Activated CD8-positive, alpha-beta memory T cell treated with anti-CD3 and anti-CD28 coated beads, Interleukin-2, amount 50 U/mL, for 1 hour (primary cell): Measurements from ENCODE around the gene F2RL2.
"Not testable (repeated sequence)": the region's sequence is repeated elsewhere in the genome, so short reads cannot be mapped to it uniquely, and the experiment has no call there.

Source experiments
- DNase-seq: peaks from one replicate; pipeline ENCODE4 v3.0.0-alpha.2; 2020; ENCODE audit errors: extremely low read depth

Gene F2RL2

GRCh38 chr5:76622076-76622475 lies 1.1 kb downstream of the F2RL2 start:
- DNase-seq: no peak

GRCh38 chr5:76620166-76620565 lies 3.0 kb downstream of the F2RL2 start:
- no peak for DNase-seq

- no peak for DNase-seq
These were observed 5.5 kb downstream of the F2RL2 start for GRCh38 chr5:76617675-76618074.

GRCh38 chr5:76617229-76617628 lies 6.0 kb downstream of the F2RL2 start:
- DNase-seq: no peak

- no peak for DNase-seq
These were observed 7.0 kb downstream of the F2RL2 start for GRCh38 chr5:76616206-76616605.

GRCh38 chr5:76615759-76616158 lies 7.4 kb downstream of the F2RL2 start:
- no peak for DNase-seq

GRCh38 chr5:76612942-76613341 lies 10.3 kb downstream of the F2RL2 start:
- DNase-seq: no peak

GRCh38 chr5:76610196-76610595 lies 13.0 kb downstream of the F2RL2 start:
- no peak for DNase-seq

GRCh38 chr5:76608833-76609232 lies 14.4 kb downstream of the F2RL2 start:
- no peak for DNase-seq

GRCh38 chr5:76607353-76607871 lies 15.8 kb downstream of the F2RL2 start:
- DNase-seq: no peak

- no peak for DNase-seq
These were observed 16.5 kb downstream of the F2RL2 start for GRCh38 chr5:76606701-76607100.

- no peak for DNase-seq
These were observed 18.4 kb downstream of the F2RL2 start for GRCh38 chr5:76604838-76605237.

- not testable (repeated sequence) for DNase-seq
These were observed 19.2 kb downstream of the F2RL2 start for GRCh38 chr5:76603991-76604390.

- DNase-seq: no peak
These were observed 21.0 kb downstream of the F2RL2 start for GRCh38 chr5:76602094-76602726.

- peak; percentile 10 for DNase-seq
These were observed 21.7 kb downstream of the F2RL2 start for GRCh38 chr5:76601470-76601869.

GRCh38 chr5:76600716-76601115 lies 22.5 kb downstream of the F2RL2 start:
- DNase-seq: no peak

- DNase-seq: no peak
These were observed 24.7 kb downstream of the F2RL2 start for GRCh38 chr5:76598531-76598930.

- no peak for DNase-seq
These were observed 27.3 kb downstream of the F2RL2 start for GRCh38 chr5:76595755-76596481.

GRCh38 chr5:76594107-76594506 lies 29.1 kb downstream of the F2RL2 start:
- DNase-seq: no peak

- no peak for DNase-seq
These were observed 30.5 kb downstream of the F2RL2 start for GRCh38 chr5:76592692-76593091.

- no peak for DNase-seq
These were observed 31.8 kb downstream of the F2RL2 start for GRCh38 chr5:76591366-76591765.

GRCh38 chr5:76590027-76590426 lies 33.2 kb downstream of the F2RL2 start:
- DNase-seq: no peak

- DNase-seq: no peak
These were observed 36.7 kb downstream of the F2RL2 start for GRCh38 chr5:76586531-76586930.
